Rectal smooth muscle tissue (tissue), 1 donor: ENCODE measurements around the gene NFX1.
A peak's percentile ranks its signal among the peaks of the same experiment; 100 is the strongest.

Source experiments
- H3K27ac ChIP-seq: one replicate; pipeline ENCODE4 v1.7.0; 2013; ENCODE audit warnings: low read depth, low read length, inconsistent platforms
- H3K27me3 ChIP-seq: one replicate; pipeline ENCODE4 v1.7.0; 2013; ENCODE audit warnings: low read length; ENCODE audit not compliant: control insufficient read depth, insufficient read depth
- H3K36me3 ChIP-seq: one replicate; pipeline ENCODE4 v1.7.0; 2013; ENCODE audit warnings: low read length; ENCODE audit not compliant: control insufficient read depth, insufficient read depth
- H3K4me1 ChIP-seq: one replicate; pipeline ENCODE4 v1.7.0; 2013; ENCODE audit warnings: low read length; ENCODE audit not compliant: control insufficient read depth, insufficient read depth
- H3K4me3 ChIP-seq: one replicate; pipeline ENCODE4 v1.7.0; 2013; ENCODE audit warnings: low read length
- H3K9ac ChIP-seq: one replicate; pipeline ENCODE4 v1.7.0; 2013; ENCODE audit warnings: low read length

Gene NFX1

DNA sequence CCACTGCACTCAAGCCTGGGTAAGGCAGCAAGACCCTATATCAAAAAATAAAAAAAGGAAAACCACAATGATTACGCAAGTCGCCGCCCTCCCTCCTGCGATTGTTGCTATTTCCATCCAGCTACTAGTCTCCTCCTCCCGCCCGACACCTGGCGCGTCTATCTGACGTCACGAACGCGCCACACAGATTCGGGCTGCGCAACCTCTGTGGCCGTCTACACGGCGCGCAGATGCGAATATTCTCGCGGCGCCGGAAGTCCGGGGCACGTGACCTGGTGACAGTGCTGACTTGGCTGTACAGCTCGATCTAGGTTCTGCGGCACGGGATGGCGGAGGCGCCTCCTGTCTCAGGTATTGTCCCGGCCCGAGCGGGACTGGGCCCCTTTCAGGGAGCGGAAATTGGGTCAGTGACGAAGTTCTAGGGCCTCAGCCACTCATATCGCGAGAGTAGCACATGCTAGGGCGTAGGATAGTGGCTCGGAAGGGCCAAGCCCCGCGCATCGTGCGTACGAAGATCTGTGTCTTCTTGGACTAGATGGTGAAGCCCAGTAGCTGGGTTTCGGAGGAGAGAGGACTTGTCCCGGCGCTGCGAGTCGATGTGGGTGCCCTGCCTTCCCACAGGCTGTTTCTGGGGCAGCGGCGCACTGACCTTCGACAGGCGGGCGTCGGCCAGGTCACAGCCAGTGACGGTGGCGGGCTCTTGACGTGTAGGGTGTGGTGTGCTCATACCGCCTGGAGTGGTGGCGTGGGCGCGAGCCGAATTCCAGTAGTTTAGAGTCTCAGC, at the start of gene NFX1:
Gene NFX1 (plus strand): TSS at position 270 of the 784 bp plus-strand sequence. CDS start 57 bp downstream, at position 327.
- Histone ChIP-seq H3K4me3 (peak within 1 kb of the TSS; percentile 96), H3K9ac (peak within 1 kb of the TSS; percentile 99), H3K27ac (peak within 1 kb of the TSS; percentile 100), H3K4me1 (peaks cover 7% of the 10 kb centered on the region), H3K36me3 (peaks cover 8% of the 10 kb centered on the region), H3K27me3 (no peaks in the 10 kb centered on the region)

DNA sequence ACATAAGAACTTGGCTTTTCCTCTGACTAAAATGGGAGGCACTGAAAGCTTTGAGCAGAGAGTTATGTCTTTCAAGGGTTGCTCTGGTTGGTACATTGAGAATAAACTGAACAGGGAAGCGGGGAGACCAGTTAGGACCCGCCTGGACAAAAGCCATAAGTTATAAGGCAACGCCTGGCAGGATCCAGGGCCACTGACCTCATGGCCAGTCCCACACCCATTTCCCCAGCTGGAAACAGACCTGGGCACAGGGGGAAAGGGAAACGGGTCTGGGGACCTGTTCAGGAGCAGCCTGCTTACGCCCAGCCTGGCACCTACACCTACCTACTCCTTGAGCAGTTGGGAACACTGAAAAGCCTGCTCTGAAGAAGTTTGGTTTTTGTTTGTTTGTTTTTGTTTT, 49.0 kb upstream of the NFX1 start:
- no peaks in the 10 kb centered on the region for H3K36me3 ChIP-seq
- H3K9ac ChIP-seq: no peak overlapping the region
- H3K4me1 ChIP-seq: no peaks in the 10 kb centered on the region
- H3K27me3 ChIP-seq: no peaks in the 10 kb centered on the region
- H3K27ac ChIP-seq: no peak overlapping the region
- no peak overlapping the region for H3K4me3 ChIP-seq

DNA sequence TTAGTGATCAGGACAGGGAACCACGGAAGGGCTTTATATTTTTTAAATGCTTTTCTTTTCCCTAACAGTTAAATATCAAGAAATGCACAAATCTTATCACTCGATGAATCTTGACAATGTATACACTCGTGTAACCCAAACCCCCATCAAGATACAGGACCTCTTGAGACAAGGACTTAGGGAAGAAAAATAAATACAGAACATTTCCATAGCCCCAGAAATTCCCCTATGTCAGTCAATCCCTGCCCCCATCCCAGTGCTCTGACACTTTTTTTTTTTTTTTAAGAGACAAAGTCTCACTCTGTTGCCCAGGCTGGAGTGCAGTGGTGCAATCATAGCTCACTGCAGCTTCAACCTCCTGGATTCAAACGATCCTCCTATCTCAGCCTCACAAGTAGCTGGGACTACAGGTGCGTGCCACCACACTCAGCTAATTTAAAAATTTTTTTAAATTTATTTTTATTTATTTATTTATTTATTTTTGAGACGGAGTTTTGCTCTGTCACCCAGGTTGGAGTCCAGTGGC, 47.6 kb upstream of the NFX1 start:
- Histone ChIP-seq H3K4me1 (no peaks in the 10 kb centered on the region), H3K27ac (no peak overlapping the region), H3K9ac (no peak overlapping the region), H3K27me3 (no peaks in the 10 kb centered on the region), H3K36me3 (no peaks in the 10 kb centered on the region), H3K4me3 (no peak overlapping the region)

DNA sequence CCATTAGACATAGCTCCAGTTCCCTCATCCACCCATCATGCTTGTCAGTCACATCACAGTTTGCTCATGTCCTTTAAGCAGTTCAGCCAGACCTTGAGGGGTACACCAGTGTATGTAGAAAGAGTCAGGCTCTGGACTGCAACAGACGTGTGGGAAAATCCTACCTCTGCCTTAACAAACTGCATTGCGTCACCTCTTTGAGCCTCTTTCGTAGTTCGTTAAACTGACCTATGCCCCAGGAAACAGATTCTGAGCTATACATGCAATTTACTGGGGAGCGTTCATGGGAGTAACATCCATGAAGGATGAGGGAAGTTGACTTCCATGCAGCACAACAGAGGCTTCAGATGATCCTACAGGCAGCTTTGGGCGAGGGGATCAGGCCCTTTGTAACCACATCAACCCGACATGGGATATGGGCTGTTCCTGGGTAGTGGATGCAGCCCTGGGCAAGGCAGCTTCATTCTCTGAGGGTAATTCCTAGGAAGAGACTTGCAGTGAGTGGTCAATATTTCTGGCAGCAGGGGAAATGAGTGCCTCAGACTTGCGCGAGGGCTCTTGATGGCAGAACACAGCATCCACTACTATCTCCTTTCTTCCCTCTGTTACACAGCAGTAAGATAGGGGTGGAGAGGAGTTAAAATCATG, 46.1 kb upstream of the NFX1 start:
- no peaks in the 10 kb centered on the region for H3K27me3 ChIP-seq
- H3K36me3 ChIP-seq: no peaks in the 10 kb centered on the region
- H3K4me3 ChIP-seq: no peak overlapping the region
- H3K4me1 ChIP-seq: no peaks in the 10 kb centered on the region
- H3K9ac ChIP-seq: no peak overlapping the region
- no peak overlapping the region for H3K27ac ChIP-seq

DNA sequence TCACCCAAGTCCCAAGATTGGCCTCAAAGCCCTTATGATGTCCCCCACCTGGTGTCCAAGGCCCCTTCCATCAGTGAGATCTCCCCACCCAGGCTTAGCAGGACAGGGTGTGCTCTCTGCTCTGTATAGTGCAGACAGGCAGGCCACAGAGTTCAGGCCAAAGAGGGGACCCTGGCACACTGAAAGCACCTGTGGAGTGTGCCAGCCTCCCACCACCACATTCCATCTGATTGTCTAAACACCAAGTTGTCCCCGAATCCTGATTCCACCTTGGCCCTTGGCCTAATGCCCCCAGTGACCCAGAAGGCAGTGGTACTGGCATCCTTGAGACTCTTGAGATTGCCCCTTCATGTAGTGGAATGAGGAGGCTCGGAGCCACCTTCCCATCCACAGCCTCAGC, 45.0 kb upstream of the NFX1 start:
- Histone ChIP-seq H3K4me1 (no peaks in the 10 kb centered on the region), H3K4me3 (no peak overlapping the region), H3K9ac (no peak overlapping the region), H3K27me3 (no peaks in the 10 kb centered on the region), H3K27ac (no peak overlapping the region), H3K36me3 (no peaks in the 10 kb centered on the region)

DNA sequence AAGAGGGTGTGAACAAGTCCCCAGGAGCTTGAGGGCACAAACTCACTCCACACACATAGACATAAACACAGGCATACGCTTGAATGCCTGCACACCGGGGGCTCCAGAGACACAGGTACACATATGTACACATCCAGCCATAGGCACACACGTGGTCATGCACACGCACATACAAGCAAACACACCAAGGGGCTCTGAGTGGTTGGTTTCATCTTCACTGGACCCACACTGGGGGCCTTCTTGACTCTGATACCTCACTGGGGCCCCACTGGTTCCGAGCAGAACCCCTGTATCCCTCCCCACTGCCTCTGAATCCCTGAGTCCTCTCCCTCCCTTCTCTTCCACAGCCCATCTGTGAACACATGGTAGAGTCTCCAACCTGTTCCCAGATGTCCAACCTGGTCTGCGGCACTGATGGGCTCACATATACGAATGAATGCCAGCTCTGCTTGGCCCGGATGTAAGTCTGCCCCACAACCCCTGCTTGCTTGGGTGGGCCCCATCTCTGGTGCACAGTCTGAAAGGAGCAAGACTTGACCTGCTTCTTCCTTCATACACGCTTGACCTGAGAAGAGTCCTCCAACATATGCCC, 44.0 kb upstream of the NFX1 start:
- H3K4me3 ChIP-seq: no peak overlapping the region
- no peaks in the 10 kb centered on the region for H3K27me3 ChIP-seq
- H3K9ac ChIP-seq: no peak overlapping the region
- H3K36me3 ChIP-seq: no peaks in the 10 kb centered on the region
- H3K27ac ChIP-seq: no peak overlapping the region
- no peaks in the 10 kb centered on the region for H3K4me1 ChIP-seq

DNA sequence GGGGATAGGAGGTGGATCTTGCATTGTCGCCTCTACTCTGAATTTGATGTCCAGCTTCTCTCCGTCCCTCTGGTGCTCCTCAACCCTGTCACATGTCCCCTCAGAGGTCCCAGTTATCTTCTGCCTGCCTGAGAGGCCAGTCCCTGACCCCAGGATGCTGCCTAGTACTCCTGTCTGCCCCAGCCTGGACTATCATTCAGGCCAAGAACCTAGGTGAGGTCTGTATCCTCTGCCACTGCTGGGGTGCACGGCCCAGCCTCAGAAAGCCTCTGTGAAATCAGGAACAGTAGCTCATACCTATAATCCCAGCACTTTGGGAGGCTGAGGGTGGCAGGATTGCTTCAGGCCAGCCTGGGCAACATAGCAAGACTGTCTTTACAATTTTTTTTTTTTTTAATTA, 41.7 kb upstream of the NFX1 start:
- H3K9ac ChIP-seq: no peak overlapping the region
- no peaks in the 10 kb centered on the region for H3K27me3 ChIP-seq
- H3K27ac ChIP-seq: no peak overlapping the region
- H3K4me1 ChIP-seq: no peaks in the 10 kb centered on the region
- H3K4me3 ChIP-seq: no peak overlapping the region
- H3K36me3 ChIP-seq: peaks cover 5% of the 10 kb centered on the region

DNA sequence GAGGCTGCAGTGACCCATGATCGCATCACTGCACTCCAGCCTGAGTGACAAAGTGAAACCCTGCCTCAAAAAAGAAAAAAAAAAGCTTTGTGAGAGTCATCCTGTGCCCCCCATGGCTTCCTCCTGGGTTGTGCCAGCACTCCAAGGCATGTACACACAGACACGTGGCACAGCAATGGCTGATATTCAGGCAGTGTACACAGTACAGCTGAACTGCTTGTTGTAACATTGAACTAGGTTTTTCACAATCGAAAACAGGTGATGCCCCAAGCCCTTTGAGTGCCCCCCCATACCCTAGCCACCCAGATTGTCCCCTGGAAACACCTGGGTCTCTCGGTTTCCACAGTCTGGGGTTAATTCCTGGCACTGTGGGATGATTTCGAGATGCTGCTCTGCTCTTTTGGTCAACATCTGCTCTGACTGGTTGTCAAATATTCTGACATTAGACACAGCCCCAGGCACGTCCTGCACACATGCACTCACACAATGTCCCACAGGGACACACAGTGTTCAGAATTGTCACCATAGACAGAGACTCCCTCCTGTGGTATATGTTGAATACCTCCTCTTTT, 41.1 kb upstream of the NFX1 start:
- H3K27ac ChIP-seq: no peak overlapping the region

DNA sequence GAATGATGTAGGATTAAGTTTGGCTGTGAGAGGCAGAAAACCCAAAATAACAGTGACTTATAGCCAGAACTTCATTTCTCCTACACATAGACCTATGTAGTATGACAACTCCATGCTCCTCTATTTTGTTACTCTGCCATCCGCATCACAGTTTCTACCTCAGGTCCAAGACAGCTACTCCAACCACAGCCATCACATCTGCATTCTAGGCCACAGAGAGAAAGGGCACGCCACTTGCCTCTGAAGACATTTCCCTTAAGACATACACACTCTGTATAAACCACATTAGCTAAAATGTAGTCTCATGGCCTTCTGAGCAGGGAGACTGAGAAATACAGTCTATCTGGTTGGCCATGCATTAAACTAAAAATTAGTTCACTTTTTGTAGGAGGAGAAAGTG, 40.3 kb upstream of the NFX1 start:
- no peaks in the 10 kb centered on the region for H3K27me3 ChIP-seq
- no peaks in the 10 kb centered on the region for H3K4me1 ChIP-seq
- H3K4me3 ChIP-seq: no peak overlapping the region
- no peak overlapping the region for H3K27ac ChIP-seq
- H3K36me3 ChIP-seq: peaks cover 12% of the 10 kb centered on the region
- H3K9ac ChIP-seq: no peak overlapping the region

More for the DNA sequence above, 41.1 kb upstream of the NFX1 start:
- Histone ChIP-seq H3K4me1 (no peaks in the 10 kb centered on the region), H3K27me3 (no peaks in the 10 kb centered on the region), H3K4me3 (no peak overlapping the region), H3K9ac (no peak overlapping the region), H3K36me3 (peaks cover 5% of the 10 kb centered on the region)

DNA sequence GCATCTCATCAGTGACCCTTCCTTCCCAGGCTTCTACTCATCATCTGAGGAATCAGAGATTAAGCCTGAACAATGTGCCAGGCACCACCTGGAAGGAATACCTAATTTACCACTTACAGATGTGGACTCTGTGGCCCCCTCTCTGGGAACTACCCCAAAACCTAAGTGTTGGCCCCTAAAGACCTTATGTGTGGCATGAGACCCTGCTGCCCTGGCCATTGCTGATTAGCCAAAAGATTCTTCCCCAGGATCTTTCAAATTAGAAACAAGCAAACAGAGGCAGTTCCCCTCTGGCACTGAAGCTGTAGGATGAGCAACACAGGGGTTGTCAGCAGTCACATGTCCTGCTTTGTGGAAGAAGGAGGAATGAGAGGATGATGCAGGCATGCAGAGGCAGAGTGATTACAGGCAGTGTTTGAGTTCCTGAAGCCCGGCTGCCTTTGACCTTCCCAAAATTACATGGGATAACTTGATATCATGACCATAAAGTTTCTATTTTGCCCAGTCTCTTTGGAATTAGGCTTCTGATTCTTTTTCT, 39.8 kb upstream of the NFX1 start:
- no peaks in the 10 kb centered on the region for H3K4me1 ChIP-seq
- no peaks in the 10 kb centered on the region for H3K27me3 ChIP-seq
- H3K27ac ChIP-seq: no peak overlapping the region
- peaks cover 18% of the 10 kb centered on the region for H3K36me3 ChIP-seq
- no peak overlapping the region for H3K4me3 ChIP-seq
- H3K9ac ChIP-seq: no peak overlapping the region

DNA sequence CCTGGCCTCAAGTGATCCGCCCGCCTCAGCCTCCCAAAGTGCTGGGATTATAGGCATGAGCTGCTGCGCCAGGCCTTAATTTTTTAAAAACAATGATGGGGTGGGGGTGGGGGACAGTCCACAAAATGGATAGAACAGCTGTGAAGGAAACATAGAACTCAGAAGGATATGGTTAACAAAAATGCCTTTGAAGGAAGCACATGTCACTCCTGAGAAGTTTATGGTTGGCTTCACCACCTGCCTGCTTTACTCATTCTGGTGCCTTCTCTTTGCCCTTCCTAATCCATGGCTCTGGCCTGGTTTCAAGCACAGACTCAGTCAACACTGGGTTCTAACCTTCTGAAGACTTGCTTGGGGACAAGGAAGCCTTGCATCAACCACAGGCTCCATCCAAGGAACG, 36.1 kb upstream of the NFX1 start:
- Histone ChIP-seq H3K36me3 (peaks cover 34% of the 10 kb centered on the region), H3K9ac (no peak overlapping the region), H3K4me3 (no peak overlapping the region), H3K4me1 (no peaks in the 10 kb centered on the region), H3K27me3 (no peaks in the 10 kb centered on the region), H3K27ac (no peak overlapping the region)

DNA sequence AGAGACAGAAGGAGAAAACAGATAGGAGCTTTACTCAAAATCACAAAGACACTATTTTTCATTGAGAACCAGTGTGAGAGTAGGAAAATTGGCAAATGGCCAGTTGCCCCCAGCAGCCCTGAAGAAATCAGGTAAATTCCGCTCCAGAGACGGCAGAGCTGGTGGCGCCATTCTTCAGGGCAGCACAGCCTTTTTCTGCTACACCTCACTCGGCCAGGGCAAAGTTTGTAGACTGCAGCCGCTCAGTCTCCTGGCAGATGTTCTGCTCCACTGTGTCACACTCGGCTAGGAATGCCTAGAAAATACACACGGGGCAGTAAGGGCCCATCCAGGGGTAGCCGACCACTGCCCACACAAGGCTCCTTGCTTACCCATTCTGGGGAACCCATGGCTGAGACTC, 35.3 kb upstream of the NFX1 start:
- H3K36me3 ChIP-seq: peaks cover 41% of the 10 kb centered on the region
- H3K27me3 ChIP-seq: no peaks in the 10 kb centered on the region
- H3K9ac ChIP-seq: no peak overlapping the region
- H3K4me1 ChIP-seq: no peaks in the 10 kb centered on the region
- no peak overlapping the region for H3K4me3 ChIP-seq
- no peak overlapping the region for H3K27ac ChIP-seq
